Smooth muscle cell (in vitro differentiated cells): Measurements from ENCODE around the gene SLC7A1. TPM values are rescaled to one million over a fixed set of nuclear protein-coding genes. Genes with fewer than 3 reads are reported as not detected.

Source experiments
- DNase-seq: peaks from one replicate; lab custom pipeline; 2025; ENCODE audit not compliant: unreplicated experiment; lab: John Stamatoyannopoulos, UW
- H2AFZ ChIP-seq: fragments of 200-600 bp; sonication (generic); 2 replicates; pipeline ENCODE4 v1.6.0; 2016; ENCODE audit warnings: antibody characterized with exemption, low read depth, mild to moderate bottlenecking
- H3F3A ChIP-seq: fragments of 200-600 bp; sonication (generic); 2 replicates; pipeline ENCODE4 v1.6.0; 2017; ENCODE audit warnings: antibody characterized with exemption, low read depth
- H3K27ac ChIP-seq: fragments of 200-600 bp; sonication (generic); 2 replicates; pipeline ENCODE4 v1.5.1; 2016; ENCODE audit warnings: low read depth, mild to moderate bottlenecking
- H3K27me3 ChIP-seq: fragments of 200-600 bp; sonication (generic); 2 replicates; pipeline ENCODE4 v1.6.1; 2016; ENCODE audit warnings: low read depth, mild to moderate bottlenecking
- H3K36me3 ChIP-seq: fragments of 200-600 bp; sonication (generic); 2 replicates; pipeline ENCODE4 v1.5.1; 2016; ENCODE audit warnings: low read depth
- H3K4me1 ChIP-seq: fragments of 200-600 bp; sonication (generic); 2 replicates; pipeline ENCODE4 v1.5.1; 2016; ENCODE audit warnings: low read depth
- H3K4me2 ChIP-seq: fragments of 200-600 bp; sonication (generic); 2 replicates; pipeline ENCODE4 v1.6.0; 2016; ENCODE audit warnings: mild to moderate bottlenecking
- H3K4me3 ChIP-seq: fragments of 200-600 bp; sonication (generic); 2 replicates; pipeline ENCODE4 v1.5.1; 2016; ENCODE audit warnings: mild to moderate bottlenecking
- H3K79me2 ChIP-seq: fragments of 200-600 bp; sonication (generic); 2 replicates; pipeline ENCODE4 v1.6.0; 2016; ENCODE audit warnings: low read depth, mild to moderate bottlenecking
- H3K9ac ChIP-seq: fragments of 200-600 bp; sonication (generic); 2 replicates; pipeline ENCODE4 v1.6.0; 2016; ENCODE audit warnings: low read depth
- H3K9me3 ChIP-seq: fragments of 200-600 bp; sonication (generic); replicated peaks from 2 replicates; pipeline ENCODE4 v1.5.1; 2016; ENCODE audit warnings: low read depth
- H4K20me1 ChIP-seq: fragments of 200-600 bp; sonication (generic); 2 replicates; pipeline ENCODE4 v1.6.0; 2016; ENCODE audit warnings: low read depth
- CTCF ChIP-seq: fragments of 200-600 bp; sonication (generic); IDR thresholded peaks from 2 replicates; pipeline ENCODE4 v1.5.1; 2017; ENCODE audit warnings: borderline replicate concordance, mild to moderate bottlenecking, antibody characterized with exemption; ENCODE audit not compliant: insufficient read depth, poor library complexity, severe bottlenecking
- WGBS: methylation state at CpG from one replicate; pipeline ENCODE4 v1.1.7; 2016; ENCODE audit warnings: low lambda C conversion rate; 5-methylcytosine and 5-hydroxymethylcytosine counted together
- polyA plus RNA-seq: library from polyadenylated mRNA; unstranded; fragments of >200 nt; fragmentation: Nextera tagmentation; extraction: Ambion mirVana; gene quantifications from 2 replicates; pipeline ENCODE4 v1.2.1, GENCODE V29; 2016
- total RNA-seq: library from RNA; depleted of rRNA; stranded (reverse); fragments of >200 nt; gene quantifications from 2 replicates; pipeline ENCODE4 v1.2.3, GENCODE V29; 2014

Gene SLC7A1
- total and polyA plus RNA-seq, 2 experiments from 2014 or later, result 7.9 to 36.6 TPM

DNA sequence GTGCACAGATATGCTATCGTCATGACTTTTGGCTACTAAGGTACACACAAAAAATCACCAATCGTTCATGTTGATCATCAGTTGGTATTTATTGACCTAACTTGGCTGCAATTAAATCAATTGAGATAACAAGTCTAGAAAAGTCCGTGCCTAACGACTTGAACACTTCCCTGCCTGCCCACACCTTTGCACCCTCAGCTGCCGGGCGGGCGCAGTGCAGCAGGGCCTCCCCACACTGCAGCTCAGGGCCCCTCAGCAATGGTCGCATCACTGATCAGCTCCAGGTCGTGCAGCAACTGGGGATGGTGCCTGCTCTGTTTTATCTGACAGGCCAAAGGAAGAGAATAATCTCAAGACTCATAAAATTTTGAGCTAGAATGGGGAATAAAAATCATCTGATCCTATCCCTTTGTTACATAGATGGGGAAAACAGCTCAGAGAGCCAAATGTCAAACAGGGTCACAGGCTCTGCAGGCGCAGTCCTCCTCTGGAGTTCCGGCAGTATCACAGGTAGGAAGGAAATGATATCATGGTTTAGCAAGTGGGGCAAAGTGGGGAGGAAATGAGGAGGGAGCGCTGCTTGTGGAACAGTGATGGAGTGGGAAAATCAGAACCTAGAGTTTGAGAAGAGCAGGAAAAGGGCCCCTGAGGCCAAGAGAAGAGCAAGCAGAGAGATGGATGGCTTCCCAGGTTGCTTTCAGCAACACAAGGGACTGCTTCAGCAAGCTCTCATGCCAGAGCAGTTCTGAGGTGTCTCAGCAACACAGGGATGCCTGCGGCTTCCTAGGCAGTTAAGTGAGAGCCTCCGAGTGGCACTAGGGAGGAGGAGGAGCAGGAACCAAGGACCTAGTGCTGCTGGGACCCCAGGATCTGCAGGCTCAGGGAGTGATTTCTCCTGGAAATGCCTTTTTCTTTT lies 57.5 kb downstream of the SLC7A1 start:
- no peaks in the 10 kb centered on the region for H3K27me3 ChIP-seq
- no peak for DNase-seq
- H3K4me1 ChIP-seq, result no peaks in the 10 kb centered on the region
- H3K27ac ChIP-seq, result no peak overlapping the region
- WGBS, result 87% methylated on average over 14 of the region's 14 CpGs
- H3K4me2 ChIP-seq, result no peak overlapping the region
- TF ChIP-seq CTCF, result no peak
- H3K4me3 ChIP-seq, result no peak overlapping the region
- peaks cover 28% of the 10 kb centered on the region for H3K79me2 ChIP-seq
- no peaks in the 10 kb centered on the region for H3K36me3 ChIP-seq
- no peaks in the 10 kb centered on the region for H3F3A ChIP-seq
- H3K9me3 ChIP-seq, result no peaks in the 10 kb centered on the region
- peaks cover 49% of the 10 kb centered on the region for H4K20me1 ChIP-seq
- no peak overlapping the region for H2AFZ ChIP-seq
- no peak overlapping the region for H3K9ac ChIP-seq

- DNase-seq, result no peak
- no peak overlapping the region for H3K4me2 ChIP-seq
- H4K20me1 ChIP-seq, result peaks cover 38% of the 10 kb centered on the region
- H3K4me1 ChIP-seq, result no peaks in the 10 kb centered on the region
- no peak overlapping the region for H3K27ac ChIP-seq
- 98% methylated on average over 7 of the region's 7 CpGs for WGBS
- no peaks in the 10 kb centered on the region for H3K27me3 ChIP-seq
- H3K79me2 ChIP-seq, result peaks cover 20% of the 10 kb centered on the region
- no peaks in the 10 kb centered on the region for H3F3A ChIP-seq
- no peak overlapping the region for H2AFZ ChIP-seq
- H3K9ac ChIP-seq, result no peak overlapping the region
- H3K9me3 ChIP-seq, result no peaks in the 10 kb centered on the region
- no peak for TF ChIP-seq CTCF
- H3K4me3 ChIP-seq, result no peak overlapping the region
- no peaks in the 10 kb centered on the region for H3K36me3 ChIP-seq
Measured at GRCh38 chr13:29536853-29537252, 58.6 kb downstream of the SLC7A1 start.

DNA sequence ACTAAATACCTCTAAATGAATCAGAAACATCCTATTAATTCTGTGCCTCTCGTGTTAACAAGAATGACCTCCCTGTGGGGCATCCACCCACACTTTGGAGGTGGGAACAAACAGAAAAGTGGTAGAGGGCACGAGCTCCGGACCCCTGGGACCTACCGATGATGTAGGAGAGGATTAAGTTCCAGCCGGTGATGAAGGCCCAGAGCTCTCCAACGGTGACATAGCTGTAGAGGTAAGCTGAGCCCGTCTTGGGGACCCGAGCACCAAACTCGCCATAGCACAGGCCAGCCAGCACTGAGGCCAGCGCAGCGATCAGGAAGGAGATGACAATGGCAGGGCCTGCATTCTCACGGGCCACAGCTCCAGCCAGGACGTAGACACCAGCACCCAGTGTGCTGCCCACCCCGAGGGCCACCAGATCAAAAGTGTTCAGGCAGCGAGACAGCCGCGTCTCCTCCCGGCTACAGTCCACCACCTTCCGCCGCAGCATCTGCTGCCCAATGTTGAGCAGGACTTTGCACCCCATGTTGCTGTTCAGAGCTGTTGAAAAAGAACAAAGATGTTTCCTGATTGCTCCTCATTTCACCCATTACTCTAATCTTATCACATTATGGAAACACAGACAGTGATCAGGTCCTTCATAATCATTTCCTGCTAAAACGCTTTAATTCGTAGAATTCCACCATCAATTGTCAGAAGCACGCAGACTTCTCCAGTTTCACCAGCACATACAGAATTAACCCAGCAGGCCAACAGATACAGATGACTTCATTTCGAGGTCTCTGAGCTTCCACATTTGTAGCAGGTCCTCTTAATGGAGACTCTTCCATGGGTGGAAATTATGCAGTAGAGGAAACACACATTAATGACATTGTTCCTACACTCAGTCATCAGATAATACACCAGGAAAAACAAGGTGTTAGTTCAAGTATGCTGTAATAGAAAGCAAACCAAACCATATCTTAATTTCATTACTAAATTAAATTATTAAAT lies 59.5 kb downstream of the SLC7A1 start:
- H3K79me2 ChIP-seq, result peaks cover 11% of the 10 kb centered on the region
- H2AFZ ChIP-seq, result no peak overlapping the region
- H3K36me3 ChIP-seq, result no peaks in the 10 kb centered on the region
- H3K27ac ChIP-seq, result no peak overlapping the region
- H3K9ac ChIP-seq, result no peak overlapping the region
- WGBS, result 96% methylated on average over 24 of the region's 24 CpGs
- H3K4me1 ChIP-seq, result no peaks in the 10 kb centered on the region
- no peak overlapping the region for H3K4me3 ChIP-seq
- no peak overlapping the region for H3K4me2 ChIP-seq
- no peaks in the 10 kb centered on the region for H3K9me3 ChIP-seq
- H3F3A ChIP-seq, result peaks cover 3% of the 10 kb centered on the region
- DNase-seq, result no peak
- peaks cover 32% of the 10 kb centered on the region for H4K20me1 ChIP-seq
- H3K27me3 ChIP-seq, result no peaks in the 10 kb centered on the region
- TF ChIP-seq CTCF, result no peak
